ENCODE results near the gene STX12. TPM values are rescaled to one million over a fixed set of nuclear protein-coding genes. Genes with fewer than 3 reads are reported as not detected.
A peak's percentile ranks its signal among the peaks of the same experiment; 100 is the strongest.

The STX12 gene
- polyA plus RNA-seq, 1 of the 3 experiments (the other 2 are of a cell fraction) = 12.9 TPM

DNA sequence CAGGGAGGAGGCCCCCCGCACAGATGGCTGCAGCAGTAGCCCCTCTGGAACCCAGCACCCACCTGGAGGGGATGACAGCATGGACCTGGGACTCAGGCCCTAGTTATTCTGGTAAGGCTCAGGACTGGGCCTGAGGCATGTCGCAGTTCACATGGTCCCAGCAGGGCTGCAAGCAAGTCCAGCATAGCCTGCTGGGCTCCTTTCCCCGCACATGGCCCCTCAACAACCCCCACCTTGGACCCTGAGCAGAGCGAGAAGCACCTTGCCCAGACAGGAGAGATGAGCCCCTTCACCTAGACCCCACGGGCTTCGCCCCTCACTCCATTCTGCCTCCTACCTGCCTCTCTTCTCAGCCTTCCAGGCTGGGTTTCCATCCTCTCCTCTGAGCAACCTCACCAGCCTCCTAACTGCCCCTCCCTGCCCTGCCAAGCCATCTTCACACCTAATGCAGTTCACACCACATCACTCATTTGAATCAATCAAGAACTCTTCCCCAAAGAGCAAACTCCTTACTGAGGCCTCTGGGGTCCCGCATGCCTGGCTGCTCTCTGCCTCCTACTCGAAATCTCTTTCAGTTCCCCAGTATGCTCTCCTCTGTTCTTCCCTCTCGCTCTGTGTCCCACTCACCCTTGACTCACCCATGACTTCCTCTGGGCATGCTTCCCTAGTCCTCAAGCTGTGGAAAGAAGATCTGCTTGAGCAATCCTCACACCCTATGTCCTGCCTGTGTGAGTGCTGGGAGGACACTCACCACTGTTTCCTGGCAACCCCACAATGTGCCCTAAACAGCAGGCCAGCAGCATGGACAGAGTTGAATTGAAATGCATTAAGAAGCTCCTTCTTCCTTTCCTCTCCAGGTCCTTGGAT, 89.9 kb downstream of the STX12 start:
- no peaks in the 10 kb centered on the region for H4K20me1 ChIP-seq (ENCODE audit: insufficient read depth)
- ChIA-PET CTCF (interaction anchor here (1.5 kb wide), 1 partner anchor 137 kb away, joined by 3 read pairs; the partner anchor contains the start of gene FAM76A), POLR2A (interaction anchor here (0.7 kb wide), 1 partner anchor 10 kb away, joined by 5 read pairs; the partner anchor contains the start of gene THEMIS2)
- H3K4me2 ChIP-seq = peak overlapping the region; percentile 39
- peaks cover 3% of the 10 kb centered on the region for H3F3A ChIP-seq (replicated peaks; ENCODE audit: insufficient read depth)
- DNase-seq = no peak
- peak overlapping the region; percentile 52 for H3K9ac ChIP-seq
- no peak overlapping the region for H3K4me3 ChIP-seq (ENCODE audit: low read depth in 2 of 2, low read length in 1 of 2)
- no peaks in the 10 kb centered on the region for H3K9me3 ChIP-seq
- no peaks in the 10 kb centered on the region for H3K36me3 ChIP-seq (replicated peaks in 1 of 2; ENCODE audit: control insufficient read depth in 1 of 2, insufficient read depth in 2 of 2, low read length in 1 of 2)
- TF ChIP-seq GATA2 (CRISPR knock-in tag; IDR thresholded peaks at IDR 0.05) (no peak), YY1 (IDR thresholded peaks at IDR 0.05; ENCODE audit: low read depth) (no peak), JUND (IDR thresholded peaks at IDR 0.05) (no peak), MEF2A (IDR thresholded peaks at IDR 0.05; ENCODE audit: borderline replicate concordance, low read depth) (no peak), RXRA (IDR thresholded peaks at IDR 0.05; ENCODE audit: borderline replicate concordance, low read depth) (no peak), EP300 (IDR thresholded peaks at IDR 0.05; ENCODE audit: borderline replicate concordance in 1 of 2, low read depth in 1 of 2, low read length in 1 of 2) (no peak), SMC3 (IDR thresholded peaks at IDR 0.05; ENCODE audit: low read depth, low read length) (no peak), GABPA (IDR thresholded peaks at IDR 0.05; ENCODE audit: low read depth) (no peak), NFIC (IDR thresholded peaks at IDR 0.05; ENCODE audit: borderline replicate concordance) (no peak), NRF1 (IDR thresholded peaks at IDR 0.05; ENCODE audit: low read depth, low read length) (no peak), TCF12 (IDR thresholded peaks at IDR 0.05) (peak; percentile 42; the same call in 1 of the 2 replicates), RCOR1 (IDR thresholded peaks at IDR 0.05; ENCODE audit: low read length) (no peak), RFX5 (IDR thresholded peaks at IDR 0.05; ENCODE audit: low read length) (no peak), FOSL2 (IDR thresholded peaks at IDR 0.05; ENCODE audit: borderline replicate concordance, low read depth) (peak; percentile 22; the same call in 1 of the 2 replicates), MXI1 (IDR thresholded peaks at IDR 0.05; ENCODE audit: low read depth, low read length) (no peak)
- TF ChIP-seq, protein P1, sequence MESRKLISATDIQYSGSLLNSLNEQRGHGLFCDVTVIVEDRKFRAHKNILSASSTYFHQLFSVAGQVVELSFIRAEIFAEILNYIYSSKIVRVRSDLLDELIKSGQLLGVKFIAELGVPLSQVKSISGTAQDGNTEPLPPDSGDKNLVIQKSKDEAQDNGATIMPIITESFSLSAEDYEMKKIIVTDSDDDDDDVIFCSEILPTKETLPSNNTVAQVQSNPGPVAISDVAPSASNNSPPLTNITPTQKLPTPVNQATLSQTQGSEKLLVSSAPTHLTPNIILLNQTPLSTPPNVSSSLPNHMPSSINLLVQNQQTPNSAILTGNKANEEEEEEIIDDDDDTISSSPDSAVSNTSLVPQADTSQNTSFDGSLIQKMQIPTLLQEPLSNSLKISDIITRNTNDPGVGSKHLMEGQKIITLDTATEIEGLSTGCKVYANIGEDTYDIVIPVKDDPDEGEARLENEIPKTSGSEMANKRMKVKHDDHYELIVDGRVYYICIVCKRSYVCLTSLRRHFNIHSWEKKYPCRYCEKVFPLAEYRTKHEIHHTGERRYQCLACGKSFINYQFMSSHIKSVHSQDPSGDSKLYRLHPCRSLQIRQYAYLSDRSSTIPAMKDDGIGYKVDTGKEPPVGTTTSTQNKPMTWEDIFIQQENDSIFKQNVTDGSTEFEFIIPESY (IDR thresholded peaks at IDR 0.05; ENCODE audit: borderline replicate concordance, low read depth) = no peak
- TF ChIP-seq, protein P2, sequence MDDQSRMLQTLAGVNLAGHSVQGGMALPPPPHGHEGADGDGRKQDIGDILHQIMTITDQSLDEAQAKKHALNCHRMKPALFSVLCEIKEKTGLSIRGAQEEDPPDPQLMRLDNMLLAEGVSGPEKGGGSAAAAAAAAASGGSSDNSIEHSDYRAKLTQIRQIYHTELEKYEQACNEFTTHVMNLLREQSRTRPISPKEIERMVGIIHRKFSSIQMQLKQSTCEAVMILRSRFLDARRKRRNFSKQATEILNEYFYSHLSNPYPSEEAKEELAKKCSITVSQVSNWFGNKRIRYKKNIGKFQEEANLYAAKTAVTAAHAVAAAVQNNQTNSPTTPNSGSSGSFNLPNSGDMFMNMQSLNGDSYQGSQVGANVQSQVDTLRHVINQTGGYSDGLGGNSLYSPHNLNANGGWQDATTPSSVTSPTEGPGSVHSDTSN (IDR thresholded peaks at IDR 0.05) = no peak
- TF ChIP-seq, protein P3, sequence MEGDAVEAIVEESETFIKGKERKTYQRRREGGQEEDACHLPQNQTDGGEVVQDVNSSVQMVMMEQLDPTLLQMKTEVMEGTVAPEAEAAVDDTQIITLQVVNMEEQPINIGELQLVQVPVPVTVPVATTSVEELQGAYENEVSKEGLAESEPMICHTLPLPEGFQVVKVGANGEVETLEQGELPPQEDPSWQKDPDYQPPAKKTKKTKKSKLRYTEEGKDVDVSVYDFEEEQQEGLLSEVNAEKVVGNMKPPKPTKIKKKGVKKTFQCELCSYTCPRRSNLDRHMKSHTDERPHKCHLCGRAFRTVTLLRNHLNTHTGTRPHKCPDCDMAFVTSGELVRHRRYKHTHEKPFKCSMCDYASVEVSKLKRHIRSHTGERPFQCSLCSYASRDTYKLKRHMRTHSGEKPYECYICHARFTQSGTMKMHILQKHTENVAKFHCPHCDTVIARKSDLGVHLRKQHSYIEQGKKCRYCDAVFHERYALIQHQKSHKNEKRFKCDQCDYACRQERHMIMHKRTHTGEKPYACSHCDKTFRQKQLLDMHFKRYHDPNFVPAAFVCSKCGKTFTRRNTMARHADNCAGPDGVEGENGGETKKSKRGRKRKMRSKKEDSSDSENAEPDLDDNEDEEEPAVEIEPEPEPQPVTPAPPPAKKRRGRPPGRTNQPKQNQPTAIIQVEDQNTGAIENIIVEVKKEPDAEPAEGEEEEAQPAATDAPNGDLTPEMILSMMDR (IDR thresholded peaks at IDR 0.05) = no peak
- TF ChIP-seq, protein P4, sequence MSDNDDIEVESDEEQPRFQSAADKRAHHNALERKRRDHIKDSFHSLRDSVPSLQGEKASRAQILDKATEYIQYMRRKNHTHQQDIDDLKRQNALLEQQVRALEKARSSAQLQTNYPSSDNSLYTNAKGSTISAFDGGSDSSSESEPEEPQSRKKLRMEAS (IDR thresholded peaks at IDR 0.05; ENCODE audit: low read depth) = peak; percentile 94
- TF ChIP-seq, protein P5, sequence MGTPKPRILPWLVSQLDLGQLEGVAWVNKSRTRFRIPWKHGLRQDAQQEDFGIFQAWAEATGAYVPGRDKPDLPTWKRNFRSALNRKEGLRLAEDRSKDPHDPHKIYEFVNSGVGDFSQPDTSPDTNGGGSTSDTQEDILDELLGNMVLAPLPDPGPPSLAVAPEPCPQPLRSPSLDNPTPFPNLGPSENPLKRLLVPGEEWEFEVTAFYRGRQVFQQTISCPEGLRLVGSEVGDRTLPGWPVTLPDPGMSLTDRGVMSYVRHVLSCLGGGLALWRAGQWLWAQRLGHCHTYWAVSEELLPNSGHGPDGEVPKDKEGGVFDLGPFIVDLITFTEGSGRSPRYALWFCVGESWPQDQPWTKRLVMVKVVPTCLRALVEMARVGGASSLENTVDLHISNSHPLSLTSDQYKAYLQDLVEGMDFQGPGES (IDR thresholded peaks at IDR 0.05; ENCODE audit: low read depth, low read length) = no peak
- peak overlapping the region in 1 of 2 experiments; percentile 86; a peak in 2 of 4 replicates for H3K27ac ChIP-seq (ENCODE audit: low read depth in 2 of 2, low read length in 1 of 2)
- H3K9me2 ChIP-seq = no peaks in the 10 kb centered on the region
- peak overlapping the region; percentile 87; the same call in 1 of the 2 replicates for H2AFZ ChIP-seq (ENCODE audit: low read depth)
- H3K4me1 ChIP-seq (ENCODE audit: control insufficient read depth in 1 of 2, insufficient read depth in 2 of 2, low read depth in 1 of 2, low read length in 1 of 2) = peaks cover 6 to 12% of the 10 kb centered on the region in 2 experiments; a peak in 3 of 4 replicates
- no peaks in the 10 kb centered on the region for H3K79me2 ChIP-seq (ENCODE audit: insufficient read depth)
- WGBS (ENCODE audit: low lambda C conversion rate) = 67% methylated on average over 5 of the region's 9 CpGs
- H3K27me3 ChIP-seq (ENCODE audit: insufficient read depth) = no peaks in the 10 kb centered on the region

All from SK-N-SH (cell line).